Memory B cell (primary cell): Measurements from ENCODE around the gene TLE3.
"Not testable (repeated sequence)": the region's sequence is repeated elsewhere in the genome, so short reads cannot be mapped to it uniquely, and the experiment has no call there.

ENCODE experiments used
- ATAC-seq: fragments of 150-1000 bp; cut with Tn5 transposase; 2 replicates; pipeline ENCODE4 v1.10.0; 2021; ENCODE audit warnings: low read depth, mild to moderate bottlenecking, moderate library complexity
- DNase-seq, 2 donors: peaks; one replicate each; pipeline ENCODE4 v3.0.0; 2022; ENCODE audit warnings: low spot score in 2 of 2
- H3K27ac Mint-ChIP-seq: one replicate; pipeline ENCODE4 v1.8.0; 2022; ENCODE audit warnings: mild to moderate bottlenecking, moderate library complexity, mixed read lengths
- H3K27me3 Mint-ChIP-seq: one replicate; pipeline ENCODE4 v1.8.0; 2022; ENCODE audit warnings: mixed read lengths
- H3K36me3 Mint-ChIP-seq: one replicate; pipeline ENCODE4 v1.8.0; 2022; ENCODE audit warnings: mild to moderate bottlenecking, mixed read lengths
- H3K4me1 Mint-ChIP-seq: one replicate; pipeline ENCODE4 v1.8.0; 2022; ENCODE audit warnings: mixed read lengths
- H3K4me3 Mint-ChIP-seq: one replicate; pipeline ENCODE4 v1.8.0; 2022; ENCODE audit warnings: mild to moderate bottlenecking, moderate library complexity, mixed read lengths
- H3K9me3 Mint-ChIP-seq: one replicate; pipeline ENCODE4 v1.8.0; 2022; ENCODE audit warnings: mixed read lengths

The TLE3 gene

DNA sequence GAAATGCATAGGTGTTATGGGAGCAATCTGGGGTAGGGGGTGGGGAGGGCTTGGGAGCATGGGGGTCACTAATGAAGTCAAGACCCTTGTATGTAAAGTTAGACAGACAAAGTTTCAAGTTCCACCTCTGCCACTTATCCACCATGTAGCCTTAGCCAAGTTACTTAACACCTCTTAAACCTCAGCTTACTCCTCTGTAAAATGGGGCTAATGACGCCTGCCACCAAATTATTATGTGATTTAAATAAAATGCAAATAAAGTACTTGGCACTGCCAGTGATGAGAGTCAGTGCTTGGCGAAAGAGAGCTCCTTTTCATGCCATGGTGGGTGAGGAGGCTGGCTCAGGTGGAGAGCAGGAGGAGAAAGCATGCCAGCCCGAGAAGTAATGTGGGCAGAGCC lies 18.6 kb upstream of the TLE3 start:
- H3K27ac Mint-ChIP-seq, result no peak overlapping the region
- H3K4me3 Mint-ChIP-seq, result no peak overlapping the region
- ATAC-seq, result no peak

DNA sequence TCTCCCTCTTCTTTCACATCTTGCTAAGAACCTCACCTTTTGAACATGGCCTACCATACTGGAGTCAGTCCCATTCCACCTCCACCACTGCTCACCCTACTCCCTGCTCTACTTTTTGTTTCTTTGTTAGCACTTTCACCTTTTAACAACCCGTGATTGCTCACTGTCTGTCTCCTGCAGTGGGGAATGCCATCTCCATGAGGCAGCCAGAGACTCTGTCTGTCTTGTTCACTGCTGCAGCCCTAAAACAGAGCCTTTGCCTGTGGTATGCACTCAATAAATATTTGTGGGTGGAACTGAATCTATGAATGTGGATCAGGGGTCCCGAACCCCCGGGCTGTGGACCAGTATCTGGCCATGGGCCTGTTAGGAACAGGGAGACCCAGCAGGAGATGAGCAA lies 16.5 kb upstream of the TLE3 start:
- Mint-ChIP-seq H3K4me1 (peaks cover 8% of the 10 kb centered on the region), H3K27me3 (peaks cover 17% of the 10 kb centered on the region), H3K36me3 (peaks cover 2% of the 10 kb centered on the region), H3K9me3 (no peaks in the 10 kb centered on the region), H3K27ac (no peak overlapping the region), H3K4me3 (no peak overlapping the region)
- ATAC-seq (no peak), DNase-seq (no peak)

More for the DNA sequence above, 18.6 kb upstream of the TLE3 start:
- Mint-ChIP-seq H3K27me3 (peaks cover 17% of the 10 kb centered on the region), H3K9me3 (no peaks in the 10 kb centered on the region), H3K4me1 (peaks cover 10% of the 10 kb centered on the region), H3K36me3 (peaks cover 2% of the 10 kb centered on the region)
- DNase-seq, result no peak

DNA sequence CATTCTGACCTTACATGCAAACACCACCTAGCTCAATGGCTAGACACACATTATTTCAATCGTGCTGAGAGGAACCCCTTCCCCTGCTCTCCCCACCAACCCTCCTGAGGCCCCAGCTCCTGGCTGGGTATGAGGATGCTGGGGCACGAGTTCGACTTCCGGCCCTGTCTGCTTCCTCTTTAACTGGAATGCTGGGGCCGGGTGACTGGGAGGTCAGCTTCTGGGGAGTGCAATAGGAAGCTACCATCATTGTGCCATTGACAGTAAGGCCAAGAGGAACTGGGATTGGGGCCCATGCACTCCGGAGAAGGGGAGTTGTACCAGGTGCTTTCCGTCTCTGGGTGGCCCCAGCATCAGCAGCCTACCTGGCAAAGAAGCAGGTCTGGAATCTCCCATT lies 15.6 kb upstream of the TLE3 start:
- H3K4me1 Mint-ChIP-seq, result peaks cover 8% of the 10 kb centered on the region
- no peak overlapping the region for H3K27ac Mint-ChIP-seq
- no peak overlapping the region for H3K4me3 Mint-ChIP-seq
- peak; percentile 47 for ATAC-seq
- no peaks in the 10 kb centered on the region for H3K9me3 Mint-ChIP-seq
- peaks cover 17% of the 10 kb centered on the region for H3K27me3 Mint-ChIP-seq
- no peak for DNase-seq
- peaks cover 2% of the 10 kb centered on the region for H3K36me3 Mint-ChIP-seq

DNA sequence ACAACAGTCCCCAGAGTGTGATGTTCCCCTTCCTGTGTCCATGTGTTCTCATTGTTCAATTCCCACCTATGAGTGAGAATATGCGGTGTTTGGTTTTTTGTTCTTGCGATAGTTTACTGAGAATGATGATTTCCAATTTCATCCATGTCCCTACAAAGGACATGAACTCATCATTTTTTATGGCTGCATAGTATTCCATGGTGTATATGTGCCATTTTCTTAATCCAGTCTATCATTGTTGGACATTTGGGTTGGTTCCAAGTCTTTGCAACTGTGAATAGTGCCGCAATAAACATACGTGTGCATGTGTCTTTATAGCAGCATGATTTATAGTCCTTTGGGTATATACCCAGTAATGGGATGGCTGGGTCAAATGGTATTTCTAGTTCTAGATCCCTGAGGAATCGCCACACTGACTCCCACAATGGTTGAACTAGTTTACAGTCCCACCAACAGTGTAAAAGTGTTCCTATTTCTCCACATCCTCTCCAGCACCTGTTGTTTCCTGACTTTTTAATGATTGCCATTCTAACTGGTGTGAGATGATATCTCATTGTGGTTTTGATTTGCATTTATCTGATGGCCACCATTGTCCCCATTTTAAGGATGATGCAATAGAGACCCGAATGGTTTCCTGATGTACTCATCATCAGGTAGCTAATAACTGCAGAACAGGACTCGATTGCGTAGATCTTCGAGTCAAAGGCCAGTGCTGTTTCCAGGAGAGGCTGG lies 15.0 kb upstream of the TLE3 start:
- not testable (repeated sequence) for ATAC-seq, H3K36me3 Mint-ChIP-seq, DNase-seq, H3K27ac Mint-ChIP-seq, H3K4me1 Mint-ChIP-seq, H3K9me3 Mint-ChIP-seq, H3K4me3 Mint-ChIP-seq
- H3K27me3 Mint-ChIP-seq, result peaks cover 17% of the 10 kb centered on the region

DNA sequence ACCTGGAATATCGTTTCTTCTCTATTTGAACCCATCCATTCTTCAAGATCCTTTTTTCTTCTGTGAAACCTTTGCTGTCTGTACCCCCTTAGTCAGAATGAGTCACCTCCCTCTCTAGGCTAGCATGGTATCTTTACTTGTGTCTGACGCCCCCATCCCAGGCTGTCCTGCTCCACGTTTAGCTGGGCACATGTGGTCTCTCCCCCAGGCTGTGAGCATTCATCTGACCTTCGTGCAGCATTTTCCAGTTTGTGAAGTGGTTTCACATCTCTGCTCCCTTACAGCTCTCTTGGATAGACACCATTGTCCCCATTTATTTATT lies 14.3 kb upstream of the TLE3 start:
- ATAC-seq (no peak), DNase-seq (no peak)
- no peak overlapping the region for H3K4me3 Mint-ChIP-seq
- peaks cover 8% of the 10 kb centered on the region for H3K4me1 Mint-ChIP-seq
- H3K27me3 Mint-ChIP-seq, result peaks cover 17% of the 10 kb centered on the region
- peaks cover 2% of the 10 kb centered on the region for H3K36me3 Mint-ChIP-seq
- H3K27ac Mint-ChIP-seq, result peak overlapping the region; percentile 72
- H3K9me3 Mint-ChIP-seq, result no peaks in the 10 kb centered on the region

DNA sequence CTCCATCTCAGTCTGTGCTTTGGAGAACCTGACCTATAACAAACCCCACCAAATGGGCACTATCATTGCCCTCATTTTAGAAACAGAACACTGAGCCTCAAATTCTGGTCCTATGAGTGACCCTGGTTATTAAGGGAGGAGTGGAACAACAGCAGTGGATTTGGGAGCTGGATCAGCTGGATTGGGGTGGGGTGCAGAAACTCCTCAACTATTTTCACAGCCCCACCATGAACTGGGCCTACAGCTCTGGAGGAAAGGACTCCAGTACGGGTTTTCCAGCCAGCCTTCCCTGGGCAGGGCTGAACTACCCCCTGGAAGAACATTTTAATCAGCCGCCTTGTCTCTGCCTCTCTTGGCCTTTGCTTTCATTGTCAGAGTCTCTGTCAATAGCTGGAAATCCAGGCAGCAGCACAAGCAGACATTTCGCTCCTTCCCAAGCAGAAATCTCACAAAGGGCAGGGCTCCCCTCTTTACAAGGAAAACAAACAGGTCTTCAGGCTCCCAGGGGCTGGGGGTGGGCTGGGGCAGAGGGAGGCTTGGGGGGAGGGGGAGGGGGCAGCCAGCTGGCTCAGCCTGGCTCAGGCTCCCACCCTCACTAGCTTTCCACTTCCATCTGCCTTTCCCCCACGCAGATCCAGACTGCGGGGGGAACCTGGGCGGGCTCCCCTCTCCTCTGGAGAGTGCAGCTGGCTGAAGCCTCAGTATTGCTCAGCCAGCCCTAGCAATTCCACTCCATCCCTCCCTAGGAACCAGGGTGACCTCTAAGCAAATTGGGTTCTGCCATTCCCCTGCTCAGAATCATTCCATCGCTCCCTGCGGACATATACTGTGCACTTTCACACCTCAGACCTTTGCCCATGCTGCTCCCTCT lies 13.7 kb upstream of the TLE3 start:
- no peak overlapping the region for H3K4me3 Mint-ChIP-seq
- peaks cover 8% of the 10 kb centered on the region for H3K4me1 Mint-ChIP-seq
- no peak for DNase-seq
- peaks cover 14% of the 10 kb centered on the region for H3K27me3 Mint-ChIP-seq
- ATAC-seq, result no peak
- no peaks in the 10 kb centered on the region for H3K9me3 Mint-ChIP-seq
- peak overlapping the region; percentile 72 for H3K27ac Mint-ChIP-seq
- peaks cover 2% of the 10 kb centered on the region for H3K36me3 Mint-ChIP-seq

DNA sequence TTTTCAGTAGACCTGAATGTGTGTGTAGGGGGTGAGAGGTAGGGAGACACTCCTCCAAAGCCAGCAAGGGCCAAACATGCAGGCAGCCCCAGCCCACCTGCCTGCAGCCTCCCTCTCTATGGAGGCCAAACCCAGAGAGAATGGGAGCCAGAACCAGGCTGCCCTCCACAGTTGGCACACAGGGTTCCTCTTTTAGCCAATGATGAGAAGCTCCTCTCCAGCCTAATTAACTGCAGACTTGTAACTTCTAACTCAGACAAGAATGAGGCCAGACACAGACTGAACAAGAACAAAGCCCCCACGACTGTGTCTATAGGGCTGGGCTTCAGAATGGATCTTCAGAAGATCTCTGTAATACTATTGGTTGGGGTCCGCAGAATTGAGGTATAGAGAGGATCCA lies 12.3 kb upstream of the TLE3 start:
- H3K9me3 Mint-ChIP-seq, result no peaks in the 10 kb centered on the region
- peaks cover 6% of the 10 kb centered on the region for H3K27me3 Mint-ChIP-seq
- peaks cover 2% of the 10 kb centered on the region for H3K36me3 Mint-ChIP-seq
- no peak for ATAC-seq
- H3K4me3 Mint-ChIP-seq, result no peak overlapping the region
- DNase-seq, result no peak
- no peak overlapping the region for H3K27ac Mint-ChIP-seq
- H3K4me1 Mint-ChIP-seq, result peaks cover 8% of the 10 kb centered on the region

DNA sequence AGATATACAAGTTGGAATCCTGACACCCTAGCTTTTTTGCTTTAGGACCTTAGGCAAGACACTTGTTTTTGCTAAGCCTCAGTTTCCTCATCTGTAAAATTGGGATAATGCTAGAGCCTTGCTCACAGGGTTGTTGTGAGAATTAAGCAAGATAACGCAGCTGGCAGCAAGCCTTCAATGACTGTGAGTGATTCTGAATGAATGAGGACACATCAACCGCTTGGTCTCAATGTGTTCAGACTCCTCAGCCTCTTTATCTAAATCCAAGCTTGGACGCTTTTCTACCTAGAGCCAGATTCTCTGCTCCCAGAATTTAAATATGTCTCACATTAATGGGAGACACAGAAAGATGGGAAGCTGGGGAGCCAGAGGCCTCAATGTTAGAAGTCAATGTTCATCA lies 11.8 kb upstream of the TLE3 start:
- Mint-ChIP-seq H3K27ac (no peak overlapping the region), H3K36me3 (peaks cover 2% of the 10 kb centered on the region), H3K4me1 (peaks cover 8% of the 10 kb centered on the region), H3K9me3 (no peaks in the 10 kb centered on the region), H3K4me3 (no peak overlapping the region), H3K27me3 (peaks cover 6% of the 10 kb centered on the region)
- no peak for ATAC-seq
- no peak for DNase-seq

DNA sequence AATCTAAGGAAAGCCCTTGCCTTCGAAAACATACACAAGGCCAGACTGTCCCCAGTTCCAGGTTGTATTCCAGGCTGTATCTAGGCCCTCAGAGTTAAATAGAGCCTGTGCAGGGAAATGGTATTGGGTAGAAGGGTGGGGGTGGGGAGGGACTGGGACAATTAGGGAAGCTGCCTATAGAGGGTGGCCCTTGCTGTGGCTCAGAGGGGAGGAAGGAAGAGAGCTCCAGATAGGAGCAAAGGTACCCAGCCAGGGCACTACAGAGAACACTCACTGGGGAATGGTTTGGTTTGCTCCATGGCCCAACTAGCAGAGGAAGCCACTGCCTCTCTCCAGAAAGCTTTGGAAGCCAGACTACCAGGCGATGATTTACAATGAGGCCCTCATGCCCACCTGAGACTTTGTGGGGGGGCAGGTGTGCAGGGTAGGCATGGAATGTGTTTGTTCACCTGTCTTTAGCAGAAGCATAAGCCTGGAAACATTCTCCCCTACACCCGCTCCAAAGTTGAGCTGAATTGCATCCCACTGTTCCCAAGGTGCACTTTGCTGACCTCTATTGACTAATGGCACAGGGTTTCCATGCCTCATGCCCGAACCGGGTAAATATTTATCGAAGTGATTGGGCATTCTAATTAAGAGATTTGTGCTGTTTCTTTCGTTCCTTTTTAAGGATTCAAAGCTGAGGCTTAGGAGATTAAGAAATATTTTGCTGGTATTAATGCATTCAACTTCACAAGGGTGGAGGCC lies 6.3 kb upstream of the TLE3 start:
- Mint-ChIP-seq H3K27me3 (no peaks in the 10 kb centered on the region), H3K27ac (no peak overlapping the region)

DNA sequence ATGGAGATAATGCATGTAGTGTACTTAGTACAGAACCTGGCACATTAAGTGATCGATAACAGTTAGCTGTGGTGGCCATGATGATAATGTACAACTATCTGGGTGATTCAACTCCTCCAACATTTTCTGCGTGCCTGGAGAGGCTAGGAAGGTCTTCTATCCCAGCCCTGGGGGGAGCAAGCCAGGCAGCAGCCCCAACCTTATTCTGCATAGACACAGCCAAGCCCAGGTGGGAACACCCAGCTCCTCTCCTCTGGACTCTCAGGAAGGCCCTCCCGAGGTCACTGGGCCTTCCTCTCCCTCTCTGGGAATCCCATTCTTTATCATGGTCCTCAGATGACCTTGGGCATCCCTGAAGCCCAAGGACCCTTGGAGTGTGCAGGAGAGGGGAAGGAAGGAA lies 5.1 kb upstream of the TLE3 start:
- Mint-ChIP-seq H3K4me1 (peaks cover 16% of the 10 kb centered on the region), H3K27me3 (no peaks in the 10 kb centered on the region), H3K4me3 (no peak overlapping the region), H3K36me3 (no peaks in the 10 kb centered on the region), H3K27ac (no peak overlapping the region), H3K9me3 (no peaks in the 10 kb centered on the region)
- DNase-seq, result no peak
- ATAC-seq, result no peak

More for the DNA sequence above, 6.3 kb upstream of the TLE3 start:
- ATAC-seq, result no peak
- Mint-ChIP-seq H3K9me3 (no peaks in the 10 kb centered on the region), H3K36me3 (no peaks in the 10 kb centered on the region), H3K4me3 (no peak overlapping the region), H3K4me1 (peaks cover 14% of the 10 kb centered on the region)
- DNase-seq, result no peak

DNA sequence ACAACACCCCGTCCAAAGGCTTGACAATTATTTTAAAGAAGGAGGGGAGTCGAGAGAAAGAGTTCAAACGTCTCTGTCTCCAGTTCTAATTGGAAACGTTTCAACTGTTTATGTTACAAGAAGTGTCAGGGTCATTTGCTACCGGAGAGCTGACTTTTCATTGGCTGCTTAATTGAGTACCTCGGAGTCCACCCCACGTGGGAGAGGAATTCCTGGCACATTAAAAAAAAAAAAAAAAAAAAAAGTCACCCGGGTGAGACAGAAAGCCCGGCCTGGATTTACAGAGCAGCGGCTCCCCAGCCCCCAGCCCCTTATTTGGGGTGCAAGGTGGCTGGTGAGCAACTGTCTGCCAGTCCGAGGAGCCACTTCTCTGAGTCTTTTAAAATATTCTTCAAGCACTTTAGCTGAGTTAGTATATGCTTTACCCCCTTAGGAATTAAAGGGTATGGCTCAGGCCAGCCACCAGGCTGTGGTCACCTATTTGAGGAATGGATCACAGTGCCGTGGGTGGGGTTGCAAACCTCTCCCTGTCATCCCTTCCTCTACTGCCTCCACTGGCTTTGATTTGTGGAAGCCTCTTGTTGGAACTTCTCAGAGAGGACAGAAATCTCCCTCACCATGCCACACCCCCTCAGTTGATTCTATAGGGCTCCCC lies 3.9 kb upstream of the TLE3 start:
- Mint-ChIP-seq H3K4me3 (no peak overlapping the region), H3K27ac (no peak overlapping the region), H3K27me3 (no peaks in the 10 kb centered on the region), H3K36me3 (no peaks in the 10 kb centered on the region), H3K9me3 (no peaks in the 10 kb centered on the region), H3K4me1 (peaks cover 16% of the 10 kb centered on the region)
- ATAC-seq (no peak), DNase-seq (no peak)

DNA sequence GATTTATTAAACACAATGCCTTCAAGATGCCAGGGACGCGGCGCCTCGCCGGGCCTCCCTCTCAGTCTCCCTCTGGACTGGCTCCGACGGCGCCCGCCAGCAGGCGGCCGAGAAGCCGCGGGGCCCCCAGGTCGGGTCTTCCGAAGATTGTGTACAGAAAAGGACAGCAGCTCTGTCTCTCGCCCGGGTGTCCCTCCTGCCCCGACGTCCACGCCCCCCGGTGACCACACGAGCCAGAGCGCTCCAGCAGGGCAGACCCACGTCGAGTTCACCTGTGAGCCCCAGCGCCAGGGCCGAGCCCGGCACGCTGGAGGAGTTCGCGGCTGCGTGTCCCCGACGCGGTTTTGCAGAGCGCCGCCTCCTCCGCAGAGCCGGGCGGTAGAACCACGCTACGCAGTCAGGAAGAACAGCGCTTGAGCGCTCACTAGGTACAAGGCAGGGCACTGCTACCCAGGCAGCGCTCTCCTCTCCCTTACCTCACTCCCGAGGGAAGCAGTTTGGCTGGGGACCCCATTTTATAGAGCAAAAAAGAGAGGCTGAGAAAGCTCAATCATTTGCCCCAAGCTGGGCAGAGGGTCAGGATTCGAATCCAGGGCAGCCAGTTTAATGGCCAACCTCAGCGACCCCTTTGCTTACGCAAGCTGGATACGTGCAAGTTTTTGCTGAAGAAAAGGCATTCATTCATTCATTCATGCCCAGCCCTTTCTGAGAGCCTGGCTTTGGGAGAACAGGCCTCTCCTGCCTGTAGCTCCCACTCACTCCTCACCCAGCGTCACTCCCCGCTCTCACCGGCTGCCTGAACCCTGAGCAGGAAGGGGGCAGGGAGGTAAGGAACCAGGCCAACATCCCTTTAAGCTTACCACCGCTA lies 3.0 kb upstream of the TLE3 start:
- Mint-ChIP-seq H3K9me3 (no peaks in the 10 kb centered on the region), H3K4me3 (peak overlapping the region; percentile 94), H3K4me1 (peaks cover 16% of the 10 kb centered on the region), H3K36me3 (peaks cover 2% of the 10 kb centered on the region), H3K27ac (peak overlapping the region; percentile 84), H3K27me3 (no peaks in the 10 kb centered on the region)
- DNase-seq, result peak; percentile 57 to 63
- ATAC-seq, result peak; percentile 17

DNA sequence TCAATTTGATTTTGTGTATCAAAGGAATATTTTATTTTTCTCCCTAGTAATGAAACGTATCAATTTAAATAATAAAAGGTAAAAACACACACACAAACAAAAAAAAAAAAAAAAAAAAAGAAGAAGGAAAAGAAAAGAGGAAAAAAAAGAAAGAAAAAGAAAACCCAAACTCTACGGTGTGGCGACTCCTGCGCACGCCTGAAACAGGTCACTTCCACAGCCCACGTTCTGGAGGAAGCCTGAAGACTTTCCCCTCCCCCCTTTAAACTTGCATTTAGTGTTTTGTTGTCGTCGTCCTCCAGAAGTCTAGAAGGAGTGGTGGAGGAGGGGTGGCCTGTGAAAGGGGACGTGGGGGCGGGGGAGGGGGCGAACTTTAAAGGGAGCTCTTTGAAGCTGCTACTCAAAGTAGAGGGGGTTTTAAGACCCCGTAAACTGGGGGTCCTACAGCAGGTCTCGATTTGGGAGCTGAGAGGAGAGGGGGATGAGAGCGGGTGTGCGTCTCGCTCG lies 2.3 kb upstream of the TLE3 start:
- H3K27ac Mint-ChIP-seq, result peak overlapping the region; percentile 96
- ATAC-seq (no peak), DNase-seq (no peak)
- H3K9me3 Mint-ChIP-seq, result no peaks in the 10 kb centered on the region
- peak overlapping the region; percentile 94 for H3K4me3 Mint-ChIP-seq
- H3K36me3 Mint-ChIP-seq, result peaks cover 4% of the 10 kb centered on the region
- H3K27me3 Mint-ChIP-seq, result no peaks in the 10 kb centered on the region
- H3K4me1 Mint-ChIP-seq, result peaks cover 17% of the 10 kb centered on the region
